Upper lobe of right lung (tissue), 1 donor: ENCODE data around the gene CRMP1. TPM values are rescaled to one million over a fixed set of nuclear protein-coding genes. Genes with fewer than 3 reads are reported as not detected.

Experiments used
- ATAC-seq: fragments of 200-7000 bp; cut with Tn5 transposase; one replicate; pipeline ENCODE4 v1.9.1; 2020; ENCODE audit warnings: mild to moderate bottlenecking, moderate library complexity
- DNase-seq: peaks from one replicate; pipeline ENCODE4 v3.0.0-alpha.2; 2020
- H3K27ac ChIP-seq: fragments of 200-600 bp; one replicate; pipeline ENCODE4 v1.8.0; 2022
- H3K27me3 ChIP-seq: fragments of 200-600 bp; one replicate; pipeline ENCODE4 v1.8.0; 2022; ENCODE audit warnings: mild to moderate bottlenecking
- H3K36me3 ChIP-seq: fragments of 200-600 bp; one replicate; pipeline ENCODE4 v1.8.0; 2022
- H3K4me1 ChIP-seq: fragments of 200-600 bp; one replicate; pipeline ENCODE4 v1.8.0; 2022
- H3K4me3 ChIP-seq: fragments of 200-600 bp; one replicate; pipeline ENCODE4 v1.8.0; 2022; ENCODE audit warnings: mild to moderate bottlenecking
- H3K9me3 ChIP-seq: fragments of 200-600 bp; one replicate; pipeline ENCODE4 v1.8.0; 2022
- CTCF ChIP-seq: fragments of 200-600 bp; IDR thresholded peaks from one replicate; pipeline ENCODE4 v1.8.0; 2022; ENCODE audit warnings: antibody characterized with exemption
- intact Hi-C: fragments of 100-400 bp; cut with DNase I; formaldehyde crosslinking; loops from one replicate; pipeline ENCODE4 v1.11.0; 2022
- total RNA-seq: library from RNA; stranded (reverse); fragmentation: NEBNext Ultra II Directional; extraction: Animal tissue kit (Norgen Biotek cat#: 25700); gene quantifications from one replicate; pipeline ENCODE4 v1.2.1, GENCODE V29; 2021
- donor health status: DM: no; HTN: yes; CAD: no; lungs with severe emphysema.

Gene CRMP1
- total RNA-seq, 1 donor from 2014 or later, result 6.1 TPM

- ATAC-seq (no peak), DNase-seq (no peak)
- Histone ChIP-seq H3K9me3 (no peaks in the 10 kb centered on the region), H3K27me3 (no peaks in the 10 kb centered on the region), H3K4me3 (no peak overlapping the region), H3K36me3 (no peaks in the 10 kb centered on the region), H3K27ac (no peak overlapping the region), H3K4me1 (no peaks in the 10 kb centered on the region)
- intact Hi-C loops, result no loop called here
- TF ChIP-seq CTCF, result no peak
Measured at GRCh38 chr4:5836943-5837342, 55.9 kb downstream of the CRMP1 start.

- Histone ChIP-seq H3K9me3 (no peaks in the 10 kb centered on the region), H3K36me3 (no peaks in the 10 kb centered on the region), H3K27ac (no peak overlapping the region), H3K27me3 (no peaks in the 10 kb centered on the region), H3K4me3 (no peak overlapping the region), H3K4me1 (peaks cover 12% of the 10 kb centered on the region)
- ATAC-seq, result peak; percentile 4
- intact Hi-C loops, result loop anchor here (10.0 kb wide), 1 partner anchor 147 kb away; no protein-coding TSS in a partner anchor
- no peak for DNase-seq
- TF ChIP-seq CTCF, result no peak
Measured at GRCh38 chr4:5828005-5828391, 64.9 kb downstream of the CRMP1 start.

DNA sequence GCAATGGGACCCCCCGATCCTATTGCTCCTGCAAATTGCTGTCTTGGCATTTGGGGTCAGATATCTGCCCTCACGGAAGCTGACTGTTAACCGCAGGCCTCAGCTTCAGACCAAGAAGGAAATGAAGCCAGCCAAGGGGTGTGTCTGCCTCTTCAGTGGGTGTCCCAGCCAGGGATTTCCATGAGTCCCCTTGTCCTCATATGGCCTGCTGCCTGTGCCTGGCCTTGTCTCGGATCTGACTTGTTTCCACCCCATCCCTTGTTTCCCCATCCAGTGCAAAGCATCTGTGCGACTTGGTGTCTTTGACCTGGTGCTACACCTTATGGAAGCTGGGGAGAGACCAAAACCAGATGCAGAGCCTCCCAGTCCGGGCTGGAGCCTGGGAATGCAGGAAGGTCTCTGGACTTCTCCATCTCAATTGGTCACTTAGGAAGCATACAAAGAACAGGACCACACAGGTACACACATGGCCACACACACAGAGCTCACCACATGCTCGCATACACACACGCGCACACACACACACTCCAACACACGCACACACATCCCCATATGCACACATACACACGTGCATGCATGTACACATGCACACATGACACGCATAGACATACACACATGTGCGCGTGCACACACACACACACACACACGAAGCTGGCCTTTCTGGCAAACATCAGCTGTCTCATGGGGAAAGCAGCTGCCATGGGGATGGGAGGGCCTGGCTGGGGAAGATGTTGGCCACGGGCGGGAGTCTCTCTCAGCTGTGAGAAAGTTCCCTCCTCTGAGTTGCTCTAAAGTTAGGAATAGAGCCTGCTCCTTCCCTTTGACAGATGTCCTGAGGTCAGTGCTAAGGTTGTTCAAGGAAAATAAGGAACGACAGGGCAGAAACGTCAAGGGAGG is 65.5 kb downstream of the CRMP1 start:
- no peaks in the 10 kb centered on the region for H3K27me3 ChIP-seq
- no peak for DNase-seq
- intact Hi-C loops, result loop anchor here (10.0 kb wide), 1 partner anchor 147 kb away; no protein-coding TSS in a partner anchor
- H3K4me3 ChIP-seq, result no peak overlapping the region
- H3K27ac ChIP-seq, result no peak overlapping the region
- TF ChIP-seq CTCF, result no peak
- no peaks in the 10 kb centered on the region for H3K9me3 ChIP-seq
- H3K4me1 ChIP-seq, result peaks cover 12% of the 10 kb centered on the region
- ATAC-seq, result peak; percentile 53
- no peaks in the 10 kb centered on the region for H3K36me3 ChIP-seq

- H3K36me3 ChIP-seq, result no peaks in the 10 kb centered on the region
Measured at GRCh38 chr4:5826437-5827107, 66.3 kb downstream of the CRMP1 start.

More at GRCh38 chr4:5826437-5827107, 66.3 kb downstream of the CRMP1 start:
- Histone ChIP-seq H3K27ac (no peak overlapping the region), H3K9me3 (no peaks in the 10 kb centered on the region), H3K4me1 (peaks cover 12% of the 10 kb centered on the region), H3K27me3 (no peaks in the 10 kb centered on the region), H3K4me3 (no peak overlapping the region)
- ATAC-seq (peak; percentile 14), DNase-seq (no peak)
- intact Hi-C loops, result loop anchor here (10.0 kb wide), 1 partner anchor 148 kb away; no protein-coding TSS in a partner anchor
- no peak for TF ChIP-seq CTCF
